NCI-H2196 treated with DMSO at 0.1 percent for 48 hours (cell line): ENCODE measurements around the gene FIGLA.

Experiments used
- DNase-seq: peaks from one replicate; lab custom pipeline; 2025; ENCODE audit not compliant: unreplicated experiment; lab: John Stamatoyannopoulos, UW

FIGLA gene

GRCh38 chr2:70790136-70790828, at the start of gene FIGLA:
FIGLA (minus strand) TSS chr2:70790643; CDS start chr2:70790638, 5 bp downstream.
- no peak for DNase-seq

- no peak for DNase-seq
Observed at GRCh38 chr2:70837980-70838925, 47.8 kb upstream of the FIGLA start.

GRCh38 chr2:70835643-70836042, 45.2 kb upstream of the FIGLA start, which contains the start of gene CD207:
CD207 (minus strand) TSS chr2:70835816; CDS start chr2:70835776, 40 bp downstream.
- no peak for DNase-seq

GRCh38 chr2:70834881-70835280, 44.4 kb upstream of the FIGLA start:
- DNase-seq, result no peak

- DNase-seq, result no peak
Observed at GRCh38 chr2:70834106-70834505, 43.7 kb upstream of the FIGLA start.

- DNase-seq, result no peak
Observed at GRCh38 chr2:70833246-70833645, 42.8 kb upstream of the FIGLA start.

- DNase-seq, result no peak
Observed at GRCh38 chr2:70832386-70832785, 41.9 kb upstream of the FIGLA start.

GRCh38 chr2:70831861-70832260, 41.4 kb upstream of the FIGLA start:
- DNase-seq, result no peak

GRCh38 chr2:70830366-70830765, 39.9 kb upstream of the FIGLA start:
- DNase-seq, result no peak

- no peak for DNase-seq
Observed at GRCh38 chr2:70829916-70830315, 39.5 kb upstream of the FIGLA start.

GRCh38 chr2:70828914-70829824, 38.7 kb upstream of the FIGLA start:
- DNase-seq, result no peak

GRCh38 chr2:70828115-70828514, 37.7 kb upstream of the FIGLA start:
- DNase-seq, result no peak

- no peak for DNase-seq
Observed at GRCh38 chr2:70827388-70827787, 36.9 kb upstream of the FIGLA start.

GRCh38 chr2:70826696-70827350, 36.4 kb upstream of the FIGLA start:
- DNase-seq, result no peak

GRCh38 chr2:70823249-70823648, 32.8 kb upstream of the FIGLA start:
- no peak for DNase-seq

GRCh38 chr2:70822843-70823242, 32.4 kb upstream of the FIGLA start:
- DNase-seq, result no peak

- no peak for DNase-seq
Observed at GRCh38 chr2:70820499-70820898, 30.1 kb upstream of the FIGLA start, which contains the start of gene CLEC4F. CLEC4F (minus strand) TSS chr2:70820599; CDS start chr2:70820523, 76 bp downstream.

- no peak for DNase-seq
Observed at GRCh38 chr2:70817284-70817954, 27.0 kb upstream of the FIGLA start.

GRCh38 chr2:70816726-70817125, 26.3 kb upstream of the FIGLA start:
- DNase-seq, result no peak
